Heart left ventricle (tissue), 16 donors: Measurements from ENCODE around the gene LGALS7. TPM values are rescaled to one million over a fixed set of nuclear protein-coding genes. Genes with fewer than 3 reads are reported as not detected.

ENCODE experiments used
- ATAC-seq, 4 donors: fragments of 200-7000 bp; cut with Tn5 transposase; one replicate each; pipeline ENCODE4 v1.9.1; 2020 to 2022; ENCODE audit warnings: moderate library complexity in 4 of 4, mild to moderate bottlenecking in 3 of 4, moderate number of reproducible peaks in 1 of 4
- DNase-seq, 5 donors: peaks; one replicate each; pipeline ENCODE4 v3.0.0-alpha.2; 2020
- H3K27ac ChIP-seq, 12 donors: fragments of 200-600 bp; sonication (generic) in 4 of 12; one replicate each; pipeline versions ENCODE4 v1.5.0 to v1.8.0; 2016 to 2022; ENCODE audit warnings: mild to moderate bottlenecking in 2 of 12
- H3K27me3 ChIP-seq, 9 donors: fragments of 200-600 bp; sonication (generic) in 2 of 9; one replicate each; pipeline versions ENCODE4 v1.5.1 to v1.8.0; 2016 to 2022; ENCODE audit warnings: mild to moderate bottlenecking in 3 of 9
- H3K36me3 ChIP-seq, 9 donors: fragments of 200-600 bp; sonication (generic) in 2 of 9; one replicate each; pipeline versions ENCODE4 v1.5.0 to v1.8.0; 2018 to 2022; ENCODE audit warnings: mild to moderate bottlenecking in 2 of 9
- H3K4me1 ChIP-seq, 12 donors: fragments of 200-600 bp; sonication (generic) in 4 of 12; one replicate each; pipeline versions ENCODE4 v1.5.0 to v1.8.0; 2016 to 2022; ENCODE audit warnings: mild to moderate bottlenecking in 3 of 12
- H3K4me3 ChIP-seq, 12 donors: fragments of 200-600 bp; sonication (generic) in 4 of 12; one replicate each; pipeline versions ENCODE4 v1.5.0 to v1.8.0; 2017 to 2022; ENCODE audit warnings: mild to moderate bottlenecking in 9 of 12, moderate library complexity in 4 of 12
- H3K9me3 ChIP-seq, 12 donors: fragments of 200-600 bp; sonication (generic) in 4 of 12; one replicate each; pipeline versions ENCODE4 v1.5.0 to v1.8.0; 2016 to 2022; ENCODE audit warnings: mild to moderate bottlenecking in 1 of 12
- CTCF ChIP-seq, 12 donors: fragments of 200-600 bp; sonication (generic) in 4 of 12; IDR thresholded peaks; one replicate each; pipeline versions ENCODE4 v1.5.0 to v1.8.0; 2018 to 2022; ENCODE audit warnings: antibody characterized with exemption in 12 of 12, mild to moderate bottlenecking in 5 of 12
- POLR2A ChIP-seq, 2 donors: fragments of 450-650 bp; IDR thresholded peaks; one replicate each; pipeline ENCODE4 v1.6.1; 2017; ENCODE audit warnings: antibody characterized with exemption in 2 of 2, mild to moderate bottlenecking in 2 of 2, moderate library complexity in 2 of 2
- WGBS, 4 donors: extraction: QIAGEN DNeasy Blood & Tissue Kit in 2 of 4; methylation state at CpG; one replicate each; pipeline versions ENCODE4 v1.1.5 to v1.1.7; 2013 to 2018; 5-methylcytosine and 5-hydroxymethylcytosine counted together
- intact Hi-C, 10 donors: fragments of 100-400 bp; cut with DNase I; formaldehyde crosslinking; loops; one replicate each; pipeline versions ENCODE4 v1.11.1 to v1.14.2; 2022
- polyA plus RNA-seq, 2 donors: library from polyadenylated mRNA; stranded (reverse); fragments of 200-250 nt; gene quantifications; one replicate each; pipeline ENCODE4 v1.2.3, GENCODE V29; 2013
- total RNA-seq, 9 donors: library from RNA; depleted of rRNA in 2 of 9; stranded (reverse); fragments of >200 nt in 2 of 9; fragmentation: NEBNext Ultra II Directional in 3 of 9; extraction: Animal tissue kit (Norgen Biotek cat#: 25700) in 3 of 9; gene quantifications; one replicate each; pipeline versions ENCODE4 v1.1.0 to v1.2.4, GENCODE V29; 2016 to 2023
- donor health status: ischemic (EF 13 %, LVEDD 7.1; RV severe dilation, severe dysfunction).
- donor health status: healthy with polysubstance abuse.
- donor health status: DM: no; HTN: yes; CAD: no.
- donor health status: DM: no; HTN: no; CAD: no.
- donor health status: ischemic (EF 25% LVEDD 6.9; RV normal size, moderate dysfunction).
- donor health status: ischemic (EF 25% LVEDD 5.7; RV mildly dilated, moderate dysfunction).
- donor health status: healthy.
- donor health status: DM: yes; HTN: yes; CAD: no.
- donor health status: ischemic (EF 35%, LVEDD 5.7; RV mildly dilated, moderate dysfunction).
- donor health status: nonischemic (EF 11% LVEDD 7.7; RV severe dilation, severe dysfunction).
- donor health status: DM: yes; HTN: yes; CAD: no.
- donor health status: PGD.
- donor health status: ischemic (EF 29% LVEDD 5.4; RV normal size, mild dysfunction).
- donor health status: nonischemic (EF 23%, LVEDD 6.1; RV moderate dilation, normal function).

LGALS7 gene
- total and polyA plus RNA-seq, 11 donors: 0.33 TPM; not detected in 10

- TF ChIP-seq POLR2A (IDR thresholded peaks at IDR 0.05) (no peak), CTCF (IDR thresholded peaks at IDR 0.05) (no peak)
- intact Hi-C loops: no loop called here
These were observed 29.0 kb downstream of the LGALS7 start, which contains the start of gene CAPN12 for GRCh38 chr19:38744298-38744681. Gene CAPN12 (minus strand): TSS chr19:38744474. CDS start chr19:38744165, 309 bp downstream.

GRCh38 chr19:38743394-38744297 is 29.7 kb downstream of the LGALS7 start:
- no peaks in the 10 kb centered on the region for H3K36me3 ChIP-seq
- H3K27me3 ChIP-seq: no peaks in the 10 kb centered on the region
- ATAC-seq: no peak
- intact Hi-C loops: no loop called here
- no peaks in the 10 kb centered on the region for H3K4me1 ChIP-seq
- DNase-seq: no peak
- 77 to 86% (median 84%) methylated on average over 15 to 20 of the region's 20 CpGs for WGBS, 4 donors
- H3K27ac ChIP-seq: no peak overlapping the region
- H3K9me3 ChIP-seq: no peaks in the 10 kb centered on the region
- TF ChIP-seq CTCF (IDR thresholded peaks at IDR 0.05): no peak
- no peak overlapping the region for H3K4me3 ChIP-seq

More at GRCh38 chr19:38744298-38744681, 29.0 kb downstream of the LGALS7 start, which contains the start of gene CAPN12:
- H3K36me3 ChIP-seq: no peaks in the 10 kb centered on the region
- DNase-seq: no peak
- H3K4me1 ChIP-seq: no peaks in the 10 kb centered on the region
- H3K27me3 ChIP-seq: no peaks in the 10 kb centered on the region
- ATAC-seq: no peak
- 89 to 98% (median 93%) methylated on average over 9 to 10 of the region's 10 CpGs for WGBS, 4 donors
- H3K9me3 ChIP-seq: no peaks in the 10 kb centered on the region
- H3K27ac ChIP-seq: no peak within 1 kb of the TSS
- H3K4me3 ChIP-seq: no peak within 1 kb of the TSS

- H3K36me3 ChIP-seq: no peaks in the 10 kb centered on the region
- H3K4me1 ChIP-seq: no peaks in the 10 kb centered on the region
- 86 to 94% (median 91%) methylated on average over 6 of the region's 6 CpGs for WGBS, 4 donors
- H3K27ac ChIP-seq: no peak overlapping the region
- no peak for TF ChIP-seq POLR2A (IDR thresholded peaks at IDR 0.05)
- TF ChIP-seq CTCF (IDR thresholded peaks at IDR 0.05): no peak
- intact Hi-C loops: no loop called here
- H3K27me3 ChIP-seq: no peaks in the 10 kb centered on the region
- ATAC-seq (no peak), DNase-seq (no peak)
- no peaks in the 10 kb centered on the region for H3K9me3 ChIP-seq
- H3K4me3 ChIP-seq: no peak overlapping the region
These were observed 30.4 kb downstream of the LGALS7 start for GRCh38 chr19:38742906-38743305.

DNA sequence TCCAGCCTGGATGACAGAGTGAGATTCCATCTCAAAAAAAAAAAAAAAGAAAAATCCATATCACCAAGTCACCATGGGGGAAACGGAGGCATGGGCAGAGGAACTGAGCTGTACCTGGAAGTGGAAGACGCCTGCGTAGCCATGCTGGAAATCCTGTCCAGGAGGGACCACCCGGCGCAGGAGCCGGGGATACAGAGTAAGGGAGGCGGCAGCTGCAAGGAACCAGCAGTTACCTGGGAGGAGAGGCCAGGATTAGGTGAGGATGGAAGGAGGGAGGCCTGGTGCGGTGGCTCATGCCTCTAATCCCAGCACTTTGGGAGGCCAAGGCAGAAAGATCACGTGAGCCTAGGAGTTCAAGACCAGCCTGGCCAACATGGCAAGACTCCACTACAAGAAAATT is 31.0 kb downstream of the LGALS7 start:
- TF ChIP-seq POLR2A (IDR thresholded peaks at IDR 0.05) (no peak), CTCF (IDR thresholded peaks at IDR 0.05) (no peak)
- H3K4me1 ChIP-seq: peaks cover 0 to under 1% (median 0%) of the 10 kb centered on the region in 12 donors
- DNase-seq (no peak), ATAC-seq (no peak)
- WGBS, 4 donors: 95 to 96% (median 96%) methylated on average over 9 of the region's 9 CpGs
- no peak overlapping the region for H3K4me3 ChIP-seq
- H3K27me3 ChIP-seq: no peaks in the 10 kb centered on the region
- H3K27ac ChIP-seq: no peak overlapping the region
- H3K9me3 ChIP-seq: no peaks in the 10 kb centered on the region
- intact Hi-C loops: no loop called here
- H3K36me3 ChIP-seq: no peaks in the 10 kb centered on the region
